NCI-H460 (cell line): ENCODE measurements around the gene OSM. TPM values are rescaled to one million over a fixed set of nuclear protein-coding genes. Genes with fewer than 3 reads are reported as not detected.

Experiments
- DNase-seq: peaks from one replicate; pipeline ENCODE4 v3.0.0-alpha.2; 2016; ENCODE audit warnings: low read depth; ENCODE audit errors: extremely low read depth
- total RNA-seq: library from RNA; depleted of rRNA; stranded (reverse); fragments of >200 nt; shearing (Covaris generic); gene quantifications from 2 replicates; pipeline ENCODE4 v1.2.3, GENCODE V29; 2014

Gene OSM
- total RNA-seq, 1 experiment from 2014 or later, result 4.8 TPM

DNA sequence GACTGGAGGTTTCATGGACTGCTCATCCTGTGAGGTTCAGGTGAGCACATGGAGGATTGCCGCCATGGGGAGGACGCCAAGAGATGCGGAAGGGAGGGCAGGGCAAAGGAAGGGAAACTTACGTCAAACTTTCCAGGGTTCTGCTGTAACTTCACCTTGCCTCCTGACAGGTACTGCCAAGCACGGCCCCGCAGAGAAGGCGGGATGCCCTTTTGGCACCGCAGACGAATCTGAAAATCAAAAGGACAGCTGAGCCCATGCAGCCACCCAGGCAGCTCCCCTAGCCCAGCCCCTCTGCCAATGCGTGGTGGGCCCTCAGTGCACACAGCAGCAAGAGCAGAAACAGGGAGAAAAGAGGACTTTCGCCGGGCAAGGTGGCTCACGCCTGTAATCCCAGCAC, 32.7 kb upstream of the OSM start:
- no peak for DNase-seq

DNA sequence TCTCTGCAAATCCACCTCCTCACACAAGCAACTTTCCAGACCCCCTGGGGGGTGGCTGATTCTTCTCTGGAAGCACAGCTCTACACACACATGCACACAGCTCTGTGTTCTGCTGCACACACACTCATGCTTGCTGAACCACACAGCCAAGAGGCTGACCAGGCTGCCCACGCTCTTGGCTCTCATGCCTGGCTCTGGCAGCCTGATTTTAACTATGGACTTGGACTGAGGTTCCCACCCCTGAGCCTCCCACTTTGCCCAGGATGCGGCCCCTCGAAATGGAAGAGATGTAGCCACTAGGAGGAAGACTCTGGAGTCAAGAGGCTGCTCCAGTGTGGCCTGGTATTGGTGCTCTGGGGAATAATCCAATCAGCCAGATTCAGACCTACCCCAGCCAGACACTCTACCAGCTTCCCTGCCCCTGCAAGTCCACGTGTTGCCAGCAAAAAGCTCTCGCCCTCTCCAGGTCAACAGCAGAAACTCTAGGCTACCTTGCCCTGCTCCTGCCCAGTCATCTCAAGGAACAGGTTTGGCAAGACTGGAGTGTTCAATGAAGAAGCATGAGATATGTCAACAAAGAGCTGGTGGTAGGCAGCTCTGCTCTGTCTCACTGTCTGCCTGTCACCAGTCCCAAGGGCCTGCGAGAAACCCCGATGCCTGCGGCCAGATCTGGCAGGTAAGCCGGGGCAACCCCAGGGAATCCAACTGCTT, 31.5 kb upstream of the OSM start:
- DNase-seq, result no peak

DNA sequence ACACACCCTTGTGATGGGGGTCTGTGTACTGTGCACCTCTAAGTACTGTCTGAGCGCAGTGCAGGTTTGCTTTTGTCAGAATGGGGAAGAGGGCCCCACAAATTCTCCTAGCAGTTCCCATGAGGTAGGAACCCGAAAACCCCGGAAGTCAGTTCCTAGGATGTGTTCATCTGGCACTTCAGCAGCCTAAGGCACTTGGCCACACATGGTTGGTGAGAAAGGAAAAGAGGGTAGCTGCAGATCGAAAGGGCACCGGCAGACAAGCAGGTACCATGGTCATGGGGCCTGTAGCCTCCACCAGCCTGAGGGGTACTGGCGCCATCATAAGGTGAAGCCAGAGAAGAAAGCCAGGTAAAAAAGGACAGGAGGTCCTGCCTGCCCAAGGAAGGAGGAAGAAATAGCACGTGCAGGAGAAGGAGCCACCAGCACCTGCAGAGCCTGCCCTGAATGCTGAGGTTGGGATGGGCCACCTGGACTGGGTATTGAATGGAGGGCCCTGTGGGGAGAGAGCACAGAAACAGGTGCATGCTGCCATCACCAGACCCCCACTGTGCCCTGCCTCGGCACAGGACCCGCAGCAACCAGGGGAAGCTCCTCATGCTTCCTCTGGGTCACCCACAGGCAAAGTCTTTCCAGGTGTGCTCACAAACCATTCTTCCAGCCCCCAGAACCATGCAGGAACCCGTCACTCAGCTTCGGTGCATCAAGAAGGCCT, 30.8 kb upstream of the OSM start:
- no peak for DNase-seq

DNA sequence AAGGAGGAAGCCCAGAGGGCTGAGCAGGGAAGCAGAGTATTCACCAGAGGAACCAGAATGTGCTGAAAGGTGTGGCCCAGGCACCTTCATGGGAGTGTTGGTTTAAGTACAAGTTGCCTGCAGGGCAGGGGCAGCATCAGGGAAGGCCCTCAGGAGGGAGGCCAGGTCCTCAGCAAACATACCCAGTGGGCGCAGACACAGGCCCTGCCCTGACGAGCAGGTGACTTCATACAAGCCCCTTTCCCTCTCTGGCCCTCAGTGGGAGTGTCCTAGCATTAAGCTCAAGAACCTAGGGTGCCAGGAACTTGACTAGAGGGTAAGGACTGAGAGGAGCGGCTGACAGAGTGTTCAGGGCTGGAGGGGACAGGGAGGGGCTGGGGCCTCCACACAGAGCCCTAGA, 30.2 kb upstream of the OSM start:
- no peak for DNase-seq

DNA sequence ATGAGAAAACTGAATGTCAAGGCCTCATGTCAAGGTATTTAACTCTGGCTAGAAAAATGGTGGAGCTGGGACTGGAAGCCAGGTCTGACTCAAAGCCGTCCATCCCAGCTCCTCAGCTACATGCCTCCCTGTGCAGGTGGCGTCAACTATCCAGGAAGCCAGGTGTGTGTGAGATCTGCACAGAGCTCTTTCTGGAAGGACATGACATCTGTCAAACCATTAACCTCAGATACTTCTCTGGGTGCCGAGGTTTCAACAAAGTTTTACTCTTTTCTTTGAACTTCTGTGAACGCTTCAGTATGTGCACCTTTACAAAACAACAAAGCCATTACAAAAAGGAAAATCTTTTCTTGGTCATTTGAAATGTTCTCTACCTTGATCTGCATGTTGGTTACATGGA, 29.7 kb upstream of the OSM start:
- no peak for DNase-seq

DNA sequence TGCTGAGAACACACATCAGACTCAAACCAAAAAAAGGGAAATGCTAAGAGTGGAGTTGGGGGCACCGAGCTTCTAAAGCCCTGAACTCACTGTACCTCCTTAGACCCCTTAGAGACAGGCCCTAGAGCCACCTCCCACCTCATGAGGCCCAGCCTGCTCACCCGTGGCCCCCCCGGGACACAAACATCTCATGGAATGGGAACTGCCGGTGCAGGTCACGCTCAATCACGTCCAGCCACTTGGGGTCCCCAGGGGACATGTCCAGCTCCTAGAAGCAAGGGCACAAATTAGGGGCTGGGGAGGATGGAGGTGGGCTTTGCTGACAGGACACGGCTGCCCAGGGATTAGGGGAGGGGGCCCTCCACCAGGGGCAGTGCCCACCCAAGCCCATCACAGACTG, 28.9 kb upstream of the OSM start:
- no peak for DNase-seq

GRCh38 chr22:30294830-30295229, 28.2 kb upstream of the OSM start:
- no peak for DNase-seq

DNA sequence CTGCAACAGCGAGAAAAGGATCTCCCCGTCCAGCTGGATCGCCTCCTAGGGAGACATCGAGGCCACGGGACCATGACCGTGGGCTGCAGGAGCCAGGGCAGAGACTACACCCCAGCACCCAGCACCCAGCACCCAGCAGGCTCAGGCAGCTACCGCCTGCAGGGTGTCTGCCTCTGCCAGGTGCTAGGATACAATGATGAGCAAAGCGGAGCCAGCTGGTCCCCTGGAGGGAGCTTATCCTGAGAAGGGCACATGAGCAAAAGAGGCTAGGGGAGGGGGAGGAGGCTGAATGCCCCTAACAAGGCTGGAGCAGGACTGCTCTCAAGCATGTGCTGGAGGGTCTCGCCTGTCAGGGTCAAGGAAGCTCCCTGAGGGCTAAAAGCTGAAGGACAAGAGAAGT, 27.4 kb upstream of the OSM start:
- no peak for DNase-seq

- DNase-seq, result no peak
These were observed 26.4 kb upstream of the OSM start for GRCh38 chr22:30293026-30293425.

DNA sequence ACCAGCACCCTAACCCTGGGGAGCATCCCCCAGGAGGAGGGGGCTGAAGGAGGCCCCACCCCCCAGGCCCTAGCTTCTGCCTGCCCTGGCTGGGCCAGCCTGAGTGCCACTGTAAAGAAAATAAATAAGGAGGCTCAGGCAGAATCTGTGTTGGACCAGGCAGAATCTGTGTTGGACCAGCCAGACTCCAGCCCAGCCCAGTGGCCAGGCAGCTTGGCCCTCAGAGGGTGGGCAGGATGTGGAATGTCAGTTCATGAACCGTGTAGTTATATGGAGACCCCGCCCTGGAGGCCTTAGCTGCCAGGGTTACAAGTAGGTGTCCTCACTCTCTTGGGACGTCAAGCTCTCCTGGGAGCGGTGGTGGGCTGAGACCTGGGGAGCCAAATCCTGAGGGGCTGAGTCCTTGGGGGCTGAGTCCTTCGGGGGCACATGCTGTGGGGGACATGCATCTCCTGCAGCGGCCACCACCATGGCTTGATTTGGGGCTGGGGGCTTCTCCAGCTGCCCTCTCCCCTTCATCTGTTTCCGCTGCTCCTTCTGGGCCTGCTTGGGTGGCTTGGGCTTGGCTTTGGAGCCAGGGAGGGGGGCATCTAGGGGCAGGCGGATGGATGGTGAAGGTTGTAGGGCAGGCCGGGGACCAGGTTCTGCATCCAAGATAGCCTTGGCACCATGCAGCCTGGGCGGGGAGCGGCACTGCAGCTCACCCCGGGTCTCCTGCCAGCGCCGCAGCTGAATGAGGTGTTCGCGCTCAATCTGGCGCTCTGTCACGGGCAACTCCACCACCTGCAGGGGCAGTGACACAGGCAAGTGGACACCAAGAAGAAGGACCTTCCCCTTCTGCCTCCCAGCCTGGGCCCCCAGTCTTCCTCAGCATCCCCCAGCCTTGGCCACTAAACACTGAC, 25.7 kb upstream of the OSM start:
- DNase-seq, result no peak

DNA sequence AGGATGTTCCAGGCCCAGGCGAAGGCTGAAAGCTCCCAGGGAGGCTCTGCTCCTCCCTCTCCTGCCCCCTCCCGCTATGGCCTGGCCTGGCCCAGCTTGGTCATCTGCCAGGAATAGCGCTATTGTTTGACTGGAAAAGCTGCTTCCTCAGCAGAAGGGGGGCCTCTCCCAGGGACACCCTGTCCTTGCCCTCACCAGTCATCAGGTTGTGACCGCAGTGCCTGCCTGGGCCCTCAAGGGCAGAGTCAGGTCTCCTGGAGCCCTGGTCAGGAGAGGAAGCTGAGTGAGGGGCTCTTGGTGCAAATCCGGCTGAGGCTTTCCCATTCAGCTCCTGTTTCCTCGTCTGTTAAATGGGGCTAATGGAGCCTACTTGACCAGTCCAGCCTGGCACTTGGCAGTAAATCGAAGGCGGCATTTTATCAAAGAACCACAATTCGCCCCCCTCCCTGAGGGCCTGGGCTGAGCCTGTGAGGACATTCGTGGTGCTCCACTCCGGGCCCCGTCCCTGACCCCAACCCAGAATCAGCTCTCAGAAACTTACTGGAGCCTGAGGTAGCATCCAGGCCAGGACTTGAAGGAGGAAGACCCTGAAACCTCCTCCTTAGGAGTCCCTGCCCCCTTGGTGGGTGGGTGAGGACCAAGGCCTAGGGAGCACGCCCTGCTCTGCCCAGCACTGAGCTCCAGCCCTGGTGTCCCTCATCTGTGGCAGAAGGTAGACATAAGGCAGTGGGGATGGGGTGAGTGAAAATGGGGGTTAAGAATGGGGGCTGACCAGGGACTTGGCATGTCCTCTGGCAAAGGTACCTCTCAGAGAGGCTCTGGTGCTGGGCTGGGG, 24.6 kb upstream of the OSM start:
- DNase-seq, result no peak

GRCh38 chr22:30290342-30291057, 23.8 kb upstream of the OSM start:
- peak; percentile 42 for DNase-seq

DNA sequence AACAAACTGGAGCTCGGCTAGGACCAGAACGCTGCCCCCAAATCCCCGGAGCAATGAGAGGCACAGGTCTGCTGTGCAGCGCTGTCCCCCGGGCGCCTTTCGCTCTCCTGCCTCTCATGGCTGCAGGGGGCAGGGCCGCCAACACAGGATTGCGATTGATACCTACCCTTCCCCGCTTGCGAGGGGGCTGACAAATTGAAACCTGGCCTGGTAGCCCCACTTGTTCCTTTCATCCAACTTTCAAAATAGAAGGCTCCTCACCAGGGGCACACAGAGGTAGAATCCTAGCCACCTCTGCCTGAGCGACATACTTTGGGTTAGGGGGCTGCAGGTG, 23.3 kb upstream of the OSM start:
- DNase-seq, result no peak

DNA sequence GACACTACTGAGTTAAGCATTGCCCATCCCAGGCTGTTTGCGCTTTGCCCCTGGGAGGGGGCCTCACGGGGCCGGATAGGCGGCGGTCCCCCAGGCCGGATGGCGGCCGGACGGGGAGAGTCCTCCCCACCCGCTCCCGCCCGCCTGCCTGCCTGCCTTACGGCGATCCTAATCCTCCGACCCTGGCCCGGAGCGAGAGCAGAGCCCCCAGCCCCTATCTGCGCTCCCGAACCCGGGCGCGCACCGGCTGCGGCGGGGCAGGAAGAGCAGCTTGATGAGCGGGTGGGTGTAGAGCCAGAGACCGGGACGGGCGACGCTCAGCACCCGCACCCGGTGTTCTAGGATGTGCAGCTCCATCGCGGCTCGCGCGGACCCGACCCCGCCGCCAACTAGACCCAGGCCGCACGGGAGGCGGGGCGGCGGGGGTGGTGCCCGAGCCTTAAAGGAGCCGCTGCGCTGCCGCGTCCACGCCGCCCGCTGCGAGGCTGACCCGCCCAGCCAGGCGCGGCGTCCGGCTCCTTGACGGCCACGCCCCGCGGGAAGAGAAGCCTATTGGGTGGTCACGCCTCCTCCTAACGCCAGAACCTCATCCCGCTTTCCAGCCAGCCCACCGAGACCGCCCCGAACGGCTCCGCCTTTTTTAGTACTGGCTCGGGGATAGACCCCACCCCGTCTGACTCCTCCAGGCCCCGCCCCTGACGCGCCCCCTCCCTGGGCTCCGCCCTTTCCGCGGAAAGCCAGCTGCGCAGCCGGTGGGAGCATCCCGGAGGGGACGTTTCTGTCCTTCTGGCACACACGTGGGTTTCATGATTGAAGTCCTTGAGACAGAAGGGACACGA, 22.7 kb upstream of the OSM start, which contains the start of gene CASTOR1:
Gene CASTOR1, minus strand, starts transcription at position 365 of the 839 bp plus-strand sequence. Its CDS starts 8 bp downstream, at position 357.
- peak; percentile 95 for DNase-seq

DNA sequence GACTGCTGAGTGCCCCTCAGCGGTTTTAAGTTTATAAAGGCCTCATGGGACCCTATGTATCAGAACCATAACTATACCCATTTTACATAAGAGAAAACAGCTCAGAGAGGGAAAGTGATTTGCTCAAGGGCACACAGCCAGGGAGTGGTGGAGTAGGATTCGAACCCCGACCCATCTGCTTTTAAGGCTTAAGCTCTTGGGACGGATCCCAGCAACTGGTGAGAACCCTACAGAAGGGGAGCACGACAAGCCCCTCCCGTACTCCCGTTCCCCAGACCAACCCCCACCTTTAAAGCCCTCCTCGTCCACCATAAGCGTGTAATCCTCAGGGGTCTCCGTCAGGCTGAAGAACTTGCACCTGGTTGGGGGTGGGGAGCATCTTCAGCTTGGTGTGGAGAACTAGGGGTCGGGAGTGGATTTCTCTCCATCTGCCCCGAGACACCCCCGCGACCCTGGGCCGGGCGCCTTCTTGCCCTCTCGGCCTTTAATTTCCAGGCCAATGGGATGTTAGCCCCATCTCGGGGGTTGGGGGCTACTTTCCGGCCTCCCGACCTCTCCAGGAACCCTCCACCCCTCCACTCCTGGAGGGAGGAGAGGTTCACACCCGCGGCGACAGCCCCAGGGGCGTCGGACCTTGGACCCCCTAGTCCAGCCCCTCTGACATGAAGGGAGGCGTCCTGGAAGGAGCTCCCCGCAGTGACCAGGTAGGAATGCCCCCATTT, 21.9 kb upstream of the OSM start:
- no peak for DNase-seq

- DNase-seq, result peak; percentile 77
These were observed 21.2 kb upstream of the OSM start for GRCh38 chr22:30287648-30288418.

- DNase-seq, result peak; percentile 51
These were observed 20.4 kb upstream of the OSM start for GRCh38 chr22:30286813-30287647.
